Measurements from ENCODE around the gene NUDT16L1.

GRCh38 chr16:4654011-4654963, 39.1 kb upstream of the NUDT16L1 start:
- TF ChIP-seq CTCF (conservative IDR thresholded peaks at IDR 0.05; ENCODE audit: low read length) (no peak), EZH2phosphoT487 (IDR thresholded peaks at IDR 0.05; ENCODE audit: borderline replicate concordance, low read depth, low read length) (no peak)
